SKM-1 (cell line): ENCODE results near the gene MYO5B.
"Not testable (repeated sequence)": the region's sequence is repeated elsewhere in the genome, so short reads cannot be mapped to it uniquely, and the experiment has no call there.

Experiments used
- DNase-seq: peaks from one replicate; lab custom pipeline; 2025; ENCODE audit not compliant: unreplicated experiment; lab: John Stamatoyannopoulos, UW

The MYO5B gene

GRCh38 chr18:50194631-50195532 lies at the start of gene MYO5B:
MYO5B (minus strand) TSS chr18:50195147; CDS start chr18:50194793, 354 bp downstream.
- no peak for DNase-seq

- not testable (repeated sequence) for DNase-seq
Measured at GRCh38 chr18:50241768-50242167, 46.8 kb upstream of the MYO5B start.

- no peak for DNase-seq
Measured at GRCh38 chr18:50240080-50240563, 45.2 kb upstream of the MYO5B start.

GRCh38 chr18:50232419-50232818 lies 37.5 kb upstream of the MYO5B start:
- DNase-seq = no peak

- DNase-seq = no peak
Measured at GRCh38 chr18:50231621-50232020, 36.7 kb upstream of the MYO5B start.

GRCh38 chr18:50220249-50220648 lies 25.3 kb upstream of the MYO5B start:
- DNase-seq = not testable (repeated sequence)

- no peak for DNase-seq
Measured at GRCh38 chr18:50218432-50219197, 23.7 kb upstream of the MYO5B start.

GRCh38 chr18:50209311-50209710 lies 14.4 kb upstream of the MYO5B start:
- no peak for DNase-seq

GRCh38 chr18:50207722-50208121 lies 12.8 kb upstream of the MYO5B start:
- DNase-seq = no peak

- no peak for DNase-seq
Measured at GRCh38 chr18:50203801-50204604, 9.1 kb upstream of the MYO5B start.

GRCh38 chr18:50201476-50202018 lies 6.6 kb upstream of the MYO5B start:
- no peak for DNase-seq

GRCh38 chr18:50199921-50200320 lies 5.0 kb upstream of the MYO5B start:
- no peak for DNase-seq

GRCh38 chr18:50199346-50199855 lies 4.5 kb upstream of the MYO5B start:
- no peak for DNase-seq

- no peak for DNase-seq
Measured at GRCh38 chr18:50196261-50196660, 1.3 kb upstream of the MYO5B start.

- no peak for DNase-seq
Measured at GRCh38 chr18:50195689-50196088, 742 bp upstream of the MYO5B start.

- DNase-seq = no peak
Measured at GRCh38 chr18:50193796-50194630, 934 bp downstream of the MYO5B start.

- DNase-seq = no peak
Measured at GRCh38 chr18:50192995-50193795, 1.8 kb downstream of the MYO5B start.

- no peak for DNase-seq
Measured at GRCh38 chr18:50190926-50191325, 4.0 kb downstream of the MYO5B start.

- DNase-seq = no peak
Measured at GRCh38 chr18:50190236-50190635, 4.7 kb downstream of the MYO5B start.
